Type B pancreatic cell (in vitro differentiated cells): ENCODE measurements around the gene RNF141. TPM values are rescaled to one million over a fixed set of nuclear protein-coding genes. Genes with fewer than 3 reads are reported as not detected.

Source experiments
- DNase-seq: peaks from one replicate; pipeline ENCODE4 v3.0.0; 2021; ENCODE audit warnings: mixed read lengths; ENCODE audit not compliant: unreplicated experiment; ENCODE audit errors: extremely low spot score
- H3K27ac Mint-ChIP-seq: 2 replicates; pipeline ENCODE4 v1.8.0; 2021; ENCODE audit warnings: mild to moderate bottlenecking, mixed read lengths
- H3K27me3 Mint-ChIP-seq: 2 replicates; pipeline ENCODE4 v1.8.0; 2021; ENCODE audit warnings: mixed read lengths
- H3K36me3 Mint-ChIP-seq: 2 replicates; pipeline ENCODE4 v1.8.0; 2021; ENCODE audit warnings: mixed read lengths
- H3K4me1 Mint-ChIP-seq: one replicate; pipeline ENCODE4 v1.8.0; 2021; ENCODE audit warnings: mixed read lengths; ENCODE audit not compliant: unreplicated experiment
- H3K4me3 Mint-ChIP-seq: 2 replicates; pipeline ENCODE4 v1.8.0; 2021; ENCODE audit warnings: mild to moderate bottlenecking, mixed read lengths
- H3K9me3 Mint-ChIP-seq: 2 replicates; pipeline ENCODE4 v1.8.0; 2021; ENCODE audit warnings: mixed read lengths
- CTCF ChIP-seq: fragments of 200-600 bp; sonication (generic); conservative IDR thresholded peaks from 2 replicates; pipeline ENCODE4 v1.5.0; 2021; ENCODE audit warnings: antibody characterized with exemption, mild to moderate bottlenecking
- total RNA-seq: library from RNA; stranded (reverse); gene quantifications from 2 replicates; pipeline ENCODE4 v1.2.1, GENCODE V29; 2021; ENCODE audit warnings: low replicate concordance

RNF141 gene
- total RNA-seq, 1 donor from 2014 or later = 43.2 TPM

DNA sequence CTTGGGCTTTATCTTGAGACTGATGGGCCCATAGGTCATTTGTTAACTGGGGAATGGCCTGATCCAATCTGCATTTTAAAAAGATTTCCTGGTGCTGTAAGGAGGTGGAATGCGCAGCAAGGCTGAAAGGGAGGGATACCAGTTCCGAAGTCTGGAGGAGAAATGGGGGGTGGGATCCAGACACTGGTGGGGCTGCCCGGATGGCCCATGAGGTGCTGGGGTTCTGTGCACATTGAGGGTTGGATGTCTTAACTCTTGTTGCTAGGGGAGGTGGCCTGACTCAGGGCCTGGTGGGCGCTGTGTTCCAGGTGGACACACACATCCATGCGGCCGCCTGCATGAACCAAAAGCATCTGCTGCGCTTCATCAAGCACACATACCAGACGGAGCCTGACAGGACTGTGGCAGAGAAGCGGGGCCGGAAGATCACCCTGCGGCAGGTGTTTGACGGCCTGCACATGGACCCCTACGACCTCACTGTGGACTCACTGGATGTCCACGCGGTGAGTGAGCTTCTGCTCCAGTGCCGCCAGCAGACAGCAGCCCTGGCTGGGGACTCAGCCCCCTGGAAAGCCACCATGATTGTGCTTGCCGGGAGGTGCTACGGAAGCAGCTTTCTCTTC lies 47.8 kb downstream of the RNF141 start:
- no peak for TF ChIP-seq CTCF
- H3K27me3 Mint-ChIP-seq = no peaks in the 10 kb centered on the region
- H3K4me3 Mint-ChIP-seq = no peak overlapping the region
- H3K4me1 Mint-ChIP-seq = peaks cover 29% of the 10 kb centered on the region
- H3K27ac Mint-ChIP-seq = no peak overlapping the region
- peaks cover 10% of the 10 kb centered on the region for H3K9me3 Mint-ChIP-seq
- H3K36me3 Mint-ChIP-seq = peaks cover 31% of the 10 kb centered on the region
- peak; percentile 43 for DNase-seq

DNA sequence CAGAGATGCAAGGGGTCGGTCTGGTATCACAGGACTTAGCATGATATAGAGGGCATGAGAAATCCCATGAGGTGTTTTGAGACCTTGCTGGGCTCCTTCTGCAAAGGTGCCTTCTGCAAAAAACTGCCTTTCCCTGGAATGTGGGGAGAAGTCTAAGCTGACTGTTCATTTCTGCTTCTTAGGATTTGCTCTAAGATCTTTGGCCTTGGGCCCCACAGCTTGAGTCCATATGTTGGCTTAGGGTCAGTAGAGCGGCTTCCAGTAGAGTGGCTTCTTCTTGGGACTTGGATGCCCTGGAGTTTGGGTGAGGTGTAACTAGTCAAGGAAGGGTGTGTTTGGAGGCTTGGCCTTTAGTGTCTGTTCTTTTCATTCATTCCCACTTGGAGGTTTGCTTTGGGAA lies 48.9 kb downstream of the RNF141 start:
- no peak for TF ChIP-seq CTCF
- DNase-seq = no peak
- Mint-ChIP-seq H3K9me3 (peaks cover 10% of the 10 kb centered on the region), H3K27me3 (no peaks in the 10 kb centered on the region), H3K4me1 (peaks cover 22% of the 10 kb centered on the region), H3K4me3 (no peak overlapping the region), H3K36me3 (peaks cover 35% of the 10 kb centered on the region), H3K27ac (no peak overlapping the region)

GRCh38 chr11:10490398-10491241 lies 50.4 kb downstream of the RNF141 start:
- TF ChIP-seq CTCF = no peak
- H3K4me1 Mint-ChIP-seq = peaks cover 22% of the 10 kb centered on the region
- peak overlapping the region; percentile 33 for H3K27ac Mint-ChIP-seq
- peak; percentile 62 for DNase-seq
- H3K9me3 Mint-ChIP-seq = peaks cover 10% of the 10 kb centered on the region
- H3K4me3 Mint-ChIP-seq = peak overlapping the region; percentile 34
- peaks cover 35% of the 10 kb centered on the region for H3K36me3 Mint-ChIP-seq
- H3K27me3 Mint-ChIP-seq = no peaks in the 10 kb centered on the region

- H3K27ac Mint-ChIP-seq = peak overlapping the region; percentile 33
These were observed 51.0 kb downstream of the RNF141 start for GRCh38 chr11:10490032-10490397.

More at GRCh38 chr11:10490032-10490397, 51.0 kb downstream of the RNF141 start:
- DNase-seq = peak; percentile 43
- Mint-ChIP-seq H3K27me3 (no peaks in the 10 kb centered on the region), H3K36me3 (peaks cover 35% of the 10 kb centered on the region), H3K4me1 (peaks cover 22% of the 10 kb centered on the region), H3K9me3 (peaks cover 10% of the 10 kb centered on the region), H3K4me3 (no peak overlapping the region)
- no peak for TF ChIP-seq CTCF
